OCI-LY7 (cell line): Measurements from ENCODE around the gene FAM120A. TPM values are rescaled to one million over a fixed set of nuclear protein-coding genes. Genes with fewer than 3 reads are reported as not detected.
A peak's percentile ranks its signal among the peaks of the same experiment; 100 is the strongest.

Experiments
- BruUV-seq: library from RNA; stranded (reverse); fragments of 400-500 nt; replicated peaks from 2 replicates; lab custom pipeline; 2021; lab: Mats Ljungman, UMichigan
- CTCF ChIA-PET: fragments of 300-600 bp; sonication (Branson Sonifier 250); formaldehyde crosslinking; loops from one replicate; lab custom pipeline; 2022; ENCODE audit warnings: antibody characterized with exemption; ENCODE audit not compliant: unreplicated experiment; lab: Charles Lee
- POLR2A ChIA-PET: fragments of 300-600 bp; sonication (Branson Sonifier 250); formaldehyde crosslinking; loops from one replicate; lab custom pipeline; 2022; ENCODE audit warnings: antibody characterized with exemption; lab: Charles Lee
- DNase-seq: peaks from one replicate; pipeline ENCODE4 v3.0.0-alpha.2; 2015; ENCODE audit warnings: low spot score
- H2AFZ ChIP-seq: fragments of 200-600 bp; sonication (generic), shearing (Covaris generic); 2 replicates; pipeline ENCODE4 v1.6.1; 2014; ENCODE audit warnings: mild to moderate bottlenecking, antibody characterized with exemption, low read length, moderate library complexity
- H3K27ac ChIP-seq: fragments of 200-600 bp; sonication (generic); 2 replicates; pipeline ENCODE4 v1.5.1; 2014; ENCODE audit warnings: mixed run types, low read depth, mild to moderate bottlenecking, moderate library complexity, low read length, inconsistent platforms; ENCODE audit not compliant: poor library complexity, severe bottlenecking
- H3K36me3 ChIP-seq: fragments of 200-600 bp; sonication (generic); 2 replicates; pipeline ENCODE4 v1.6.1; 2014; ENCODE audit warnings: mild to moderate bottlenecking, antibody characterized with exemption, low read length, moderate library complexity, mixed read lengths; ENCODE audit not compliant: insufficient read depth
- H3K4me1 ChIP-seq: fragments of 200-600 bp; sonication (generic); 2 replicates; pipeline ENCODE4 v1.5.1; 2014; ENCODE audit warnings: mild to moderate bottlenecking, low read length; ENCODE audit not compliant: insufficient read depth, poor library complexity, severe bottlenecking
- H3K4me2 ChIP-seq: fragments of 200-600 bp; sonication (generic); 2 replicates; pipeline ENCODE4 v1.6.1; 2014; ENCODE audit warnings: mild to moderate bottlenecking, low read length
- H3K4me3 ChIP-seq: fragments of 200-600 bp; sonication (generic); 2 replicates; pipeline ENCODE4 v1.5.1; 2014; ENCODE audit warnings: mild to moderate bottlenecking, low read depth, low read length; ENCODE audit not compliant: poor library complexity, severe bottlenecking
- H3K79me2 ChIP-seq: fragments of 200-600 bp; sonication (generic); 2 replicates; pipeline ENCODE4 v1.6.1; 2016; ENCODE audit warnings: low read depth, mild to moderate bottlenecking, low read length, moderate library complexity, mixed read lengths; ENCODE audit not compliant: insufficient read depth
- H3K9me2 ChIP-seq: fragments of 200-600 bp; sonication (generic); 2 replicates; pipeline ENCODE4 v1.6.1; 2016; ENCODE audit warnings: mild to moderate bottlenecking, low read length, mixed read lengths; ENCODE audit not compliant: insufficient read depth
- H3K9me3 ChIP-seq: fragments of 200-600 bp; sonication (generic); 2 replicates; pipeline ENCODE4 v1.6.1; 2014; ENCODE audit warnings: mild to moderate bottlenecking, mixed run types, low read length, mixed read lengths
- H4K20me1 ChIP-seq: fragments of 200-600 bp; sonication (generic); 2 replicates; pipeline ENCODE4 v1.6.1; 2014; ENCODE audit warnings: mild to moderate bottlenecking, antibody characterized with exemption, low read length, moderate library complexity, mixed read lengths; ENCODE audit not compliant: insufficient read depth
- EZH2phosphoT487 ChIP-seq: fragments of 200-600 bp; sonication (generic); IDR thresholded peaks from 2 replicates; pipeline ENCODE4 v1.6.1; 2018; ENCODE audit warnings: low read depth, borderline replicate concordance, mild to moderate bottlenecking, mixed run types, antibody characterized with exemption, low read length, moderate library complexity, mixed read lengths
- intact Hi-C: fragments of 100-400 bp; cut with micrococcal nuclease; formaldehyde crosslinking; loops from one replicate; pipeline ENCODE4 v1.10.0; 2022; ENCODE audit not compliant: unreplicated experiment
- total RNA-seq, 2 experiments: library from RNA; depleted of rRNA in 1 of 2; stranded (reverse); fragments of >200 nt in 1 of 2; shearing (Covaris generic) in 1 of 2; gene quantifications; 2 replicates each; pipeline ENCODE4 v1.2.3, GENCODE V29; 2014 to 2022
- TF ChIP-seq, protein P1 (sequence below): fragments of 200-600 bp; sonication (generic); conservative IDR thresholded peaks from 2 replicates; pipeline ENCODE4 v1.5.1; 2014; ENCODE audit warnings: mild to moderate bottlenecking, antibody characterized with exemption, low read length, moderate library complexity, mixed read lengths

Gene FAM120A
- total RNA-seq, 2 experiments from 2014 or later = 81.9 to 104 TPM

DNA sequence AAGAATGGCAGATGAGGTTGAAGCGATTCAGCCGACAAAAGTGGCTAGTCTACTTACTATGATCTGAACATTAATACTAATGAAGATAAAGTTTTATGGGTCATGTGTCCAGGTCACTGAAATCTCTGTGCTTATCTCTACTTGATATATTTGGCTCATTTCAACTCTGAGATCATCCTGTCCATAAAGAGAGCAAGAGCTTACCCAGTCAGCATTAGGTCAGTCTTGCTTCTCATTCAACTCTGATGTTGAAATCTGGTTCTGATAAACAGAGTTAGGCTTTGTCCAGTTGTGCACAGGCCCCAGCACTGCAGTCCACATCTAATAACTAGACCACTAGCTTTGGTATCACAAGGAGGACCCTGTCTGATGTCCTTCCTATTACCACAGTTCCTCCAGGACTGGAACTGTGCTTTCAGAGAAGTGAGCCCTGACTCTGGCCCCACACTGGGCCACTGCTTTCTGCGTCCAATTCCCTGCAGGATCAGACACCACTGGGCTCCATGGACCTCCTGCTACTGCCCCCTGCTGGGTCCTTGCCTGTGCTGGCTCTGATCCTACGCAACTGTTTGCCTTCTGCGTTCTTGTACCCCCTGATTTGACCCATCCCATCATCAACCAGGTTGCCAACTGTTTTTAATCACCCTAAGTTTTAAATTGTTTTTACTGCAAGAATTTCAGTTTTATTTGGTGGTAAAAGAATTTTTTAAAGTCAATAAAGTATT, 23.7 kb upstream of the FAM120A start:
- H3K36me3 ChIP-seq = no peaks in the 10 kb centered on the region
- ChIA-PET POLR2A (interaction anchor here (0.6 kb wide), 1 partner anchor 757 kb away, joined by 3 read pairs; no protein-coding TSS in a partner anchor), CTCF (no interaction called here)
- H2AFZ ChIP-seq = no peak overlapping the region
- intact Hi-C loops = no loop called here
- H3K9me2 ChIP-seq = no peaks in the 10 kb centered on the region
- no peak overlapping the region for H3K27ac ChIP-seq
- no peaks in the 10 kb centered on the region for H3K9me3 ChIP-seq
- BruUV-seq = no TSS peak
- DNase-seq = no peak
- peaks cover 2% of the 10 kb centered on the region for H3K4me1 ChIP-seq
- H3K79me2 ChIP-seq = no peaks in the 10 kb centered on the region
- no peak overlapping the region for H3K4me2 ChIP-seq
- H3K4me3 ChIP-seq = no peak overlapping the region
- no peak for TF ChIP-seq EZH2phosphoT487
- TF ChIP-seq, protein P1, sequence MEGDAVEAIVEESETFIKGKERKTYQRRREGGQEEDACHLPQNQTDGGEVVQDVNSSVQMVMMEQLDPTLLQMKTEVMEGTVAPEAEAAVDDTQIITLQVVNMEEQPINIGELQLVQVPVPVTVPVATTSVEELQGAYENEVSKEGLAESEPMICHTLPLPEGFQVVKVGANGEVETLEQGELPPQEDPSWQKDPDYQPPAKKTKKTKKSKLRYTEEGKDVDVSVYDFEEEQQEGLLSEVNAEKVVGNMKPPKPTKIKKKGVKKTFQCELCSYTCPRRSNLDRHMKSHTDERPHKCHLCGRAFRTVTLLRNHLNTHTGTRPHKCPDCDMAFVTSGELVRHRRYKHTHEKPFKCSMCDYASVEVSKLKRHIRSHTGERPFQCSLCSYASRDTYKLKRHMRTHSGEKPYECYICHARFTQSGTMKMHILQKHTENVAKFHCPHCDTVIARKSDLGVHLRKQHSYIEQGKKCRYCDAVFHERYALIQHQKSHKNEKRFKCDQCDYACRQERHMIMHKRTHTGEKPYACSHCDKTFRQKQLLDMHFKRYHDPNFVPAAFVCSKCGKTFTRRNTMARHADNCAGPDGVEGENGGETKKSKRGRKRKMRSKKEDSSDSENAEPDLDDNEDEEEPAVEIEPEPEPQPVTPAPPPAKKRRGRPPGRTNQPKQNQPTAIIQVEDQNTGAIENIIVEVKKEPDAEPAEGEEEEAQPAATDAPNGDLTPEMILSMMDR = peak; percentile 59
- H4K20me1 ChIP-seq = no peaks in the 10 kb centered on the region

DNA sequence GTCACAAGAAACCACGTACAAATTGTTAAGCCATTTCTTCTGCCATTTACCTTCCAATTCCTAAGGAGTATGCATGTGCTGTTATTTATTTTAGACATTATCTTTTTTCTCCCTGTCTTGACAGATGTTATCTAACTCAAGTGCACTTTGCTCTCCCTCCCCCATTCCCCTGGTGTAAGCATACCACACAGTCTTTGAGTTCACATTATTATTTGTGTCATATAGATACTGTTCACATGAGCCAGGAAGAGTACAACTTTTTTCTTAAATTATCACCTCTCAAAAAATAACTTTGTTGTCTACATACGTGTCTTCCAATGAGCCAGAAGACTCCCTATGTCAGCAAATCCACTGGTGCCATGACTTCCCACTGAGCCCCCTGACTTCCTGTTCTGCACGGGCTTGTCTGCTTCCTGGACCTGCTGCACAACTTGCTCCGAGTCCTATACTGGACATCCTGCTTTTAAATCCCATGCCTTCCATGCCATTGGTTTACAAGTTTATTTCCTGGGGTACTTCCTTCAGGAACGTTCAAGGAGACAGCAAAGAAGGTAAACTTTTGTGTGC, 19.9 kb upstream of the FAM120A start:
- Histone ChIP-seq H4K20me1 (no peaks in the 10 kb centered on the region), H3K79me2 (no peaks in the 10 kb centered on the region), H3K9me2 (no peaks in the 10 kb centered on the region), H3K36me3 (no peaks in the 10 kb centered on the region), H3K4me3 (no peak overlapping the region), H3K9me3 (no peaks in the 10 kb centered on the region), H2AFZ (no peak overlapping the region), H3K4me2 (no peak overlapping the region), H3K4me1 (peaks cover 6% of the 10 kb centered on the region), H3K27ac (no peak overlapping the region)
- CTCF ChIA-PET = no interaction called here
- TF ChIP-seq, protein P1 = no peak
- no peak for TF ChIP-seq EZH2phosphoT487
- POLR2A ChIA-PET = no interaction called here
- DNase-seq = no peak
- BruUV-seq = no TSS peak
- intact Hi-C loops = loop anchor here (10.0 kb wide), 1 partner anchor 267 kb away; no protein-coding TSS in a partner anchor

- TF ChIP-seq, protein P1 = no peak
- TF ChIP-seq EZH2phosphoT487 = no peak
- Histone ChIP-seq H4K20me1 (no peaks in the 10 kb centered on the region), H3K9me2 (no peaks in the 10 kb centered on the region), H2AFZ (no peak overlapping the region), H3K4me3 (no peak overlapping the region), H3K36me3 (no peaks in the 10 kb centered on the region), H3K4me2 (no peak overlapping the region), H3K9me3 (no peaks in the 10 kb centered on the region), H3K79me2 (no peaks in the 10 kb centered on the region), H3K27ac (no peak overlapping the region), H3K4me1 (peaks cover 6% of the 10 kb centered on the region)
- intact Hi-C loops = loop anchor here (10.0 kb wide), 1 partner anchor 268 kb away; no protein-coding TSS in a partner anchor
- CTCF ChIA-PET = no interaction called here
- no peak for DNase-seq
- BruUV-seq = no TSS peak
- POLR2A ChIA-PET = no interaction called here
Measured at GRCh38 chr9:93432964-93433363, 18.5 kb upstream of the FAM120A start.
